NCI-H187 treated with DMSO at 0.1 percent for 48 hours (cell line): Measurements from ENCODE around the gene SLC1A1.

Source experiments
- DNase-seq: peaks from one replicate; lab custom pipeline; 2025; lab: John Stamatoyannopoulos, UW

SLC1A1 gene

DNA sequence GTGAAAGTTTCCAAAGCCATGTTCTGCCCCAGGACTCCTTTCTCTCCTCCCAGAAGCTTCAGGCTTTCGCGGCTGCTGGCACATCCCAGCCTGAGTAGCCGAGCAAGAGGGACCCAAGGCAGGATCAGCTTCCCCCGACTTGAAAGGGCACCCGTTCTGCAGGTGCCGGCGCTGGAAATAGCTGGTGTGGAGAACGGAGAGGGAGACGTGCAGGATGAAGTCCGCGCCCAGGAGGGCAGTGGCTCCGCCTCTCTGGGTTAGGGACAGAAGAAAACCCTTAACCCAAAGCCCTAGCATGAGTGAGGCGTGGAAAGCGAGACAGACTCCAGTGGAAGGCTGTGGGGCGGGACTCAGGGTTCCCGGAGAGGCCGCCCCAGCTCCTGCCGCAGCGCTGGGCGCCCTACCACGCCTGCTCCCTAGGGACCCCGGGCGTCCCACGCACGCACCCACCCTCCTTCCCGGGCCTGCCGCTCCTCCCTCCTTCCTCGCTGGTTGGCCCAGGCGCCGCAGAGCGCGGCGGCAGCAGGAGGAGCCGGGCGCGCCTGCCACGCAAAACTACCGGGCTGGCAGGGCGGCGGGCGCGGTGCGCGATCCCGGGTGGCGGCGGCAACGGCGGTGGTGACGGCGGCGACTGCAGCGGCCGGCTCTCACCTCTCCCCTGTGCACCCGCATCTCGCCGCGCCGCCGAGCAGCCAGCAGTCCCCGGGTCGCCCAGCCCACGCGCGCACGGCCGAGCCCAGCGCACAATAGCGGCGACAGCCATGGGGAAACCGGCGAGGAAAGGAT, at the start of gene SLC1A1:
Gene SLC1A1 (plus strand): TSS at position 550 of the 786 bp plus-strand sequence. CDS start 212 bp downstream, at position 762.
- no peak for DNase-seq

DNA sequence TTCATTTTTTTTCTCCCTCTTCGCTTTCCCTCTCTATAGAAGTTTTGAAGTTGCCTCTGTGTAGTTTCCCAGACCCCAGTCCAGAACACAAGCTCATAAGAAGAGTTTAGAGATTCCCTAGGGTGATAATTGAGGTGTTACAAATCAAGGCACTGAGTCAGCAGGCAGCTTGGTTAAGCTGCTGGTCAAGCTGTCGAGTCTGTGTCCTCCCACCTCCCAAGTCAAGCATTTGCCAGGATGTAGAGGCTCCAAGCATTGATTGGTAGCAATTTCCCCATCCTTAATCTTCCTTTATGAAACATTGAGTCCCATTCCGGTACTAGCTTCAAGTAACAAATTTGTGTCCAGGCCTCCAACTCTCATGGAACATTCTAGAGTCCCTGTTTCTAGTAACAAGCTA, 47.5 kb upstream of the SLC1A1 start:
- no peak for DNase-seq

DNA sequence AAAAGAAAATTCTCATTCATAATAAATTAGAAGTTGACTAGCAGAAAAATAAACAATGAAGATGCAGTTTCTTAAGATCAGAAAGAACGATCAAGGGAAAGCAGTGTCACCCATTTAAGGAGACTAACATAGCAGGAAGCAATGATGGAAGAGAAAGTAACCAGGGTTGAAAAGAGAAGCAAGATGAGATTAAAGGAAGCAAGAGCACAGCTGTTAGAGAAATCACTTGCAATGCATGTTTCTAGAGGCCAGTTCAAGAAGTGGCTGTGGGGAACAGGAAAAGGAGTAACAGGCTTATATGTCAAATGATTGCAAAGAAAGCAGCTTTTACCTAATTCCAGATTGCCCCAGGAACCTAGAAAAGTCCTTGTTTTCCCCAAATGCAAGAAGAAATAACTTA, 46.8 kb upstream of the SLC1A1 start:
- DNase-seq = no peak

DNA sequence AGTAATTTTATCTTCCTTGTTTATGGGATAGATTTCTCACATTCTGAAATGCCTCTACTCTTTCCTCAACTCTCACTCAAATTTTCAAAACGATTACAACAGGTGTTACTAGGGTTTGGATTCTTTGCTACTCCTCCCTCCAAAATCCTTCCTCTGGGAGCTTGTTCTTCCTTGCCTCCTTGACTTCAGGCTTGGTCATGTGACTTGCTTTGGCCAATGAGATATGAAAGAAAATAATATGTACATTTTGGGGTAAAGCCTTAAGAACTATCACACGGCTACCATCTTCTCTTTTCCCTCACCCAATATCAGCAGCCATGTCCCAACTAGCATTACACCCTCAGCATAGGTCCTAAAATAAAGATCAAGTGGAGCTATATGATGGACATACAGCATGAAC, 28.8 kb upstream of the SLC1A1 start:
- no peak for DNase-seq

DNA sequence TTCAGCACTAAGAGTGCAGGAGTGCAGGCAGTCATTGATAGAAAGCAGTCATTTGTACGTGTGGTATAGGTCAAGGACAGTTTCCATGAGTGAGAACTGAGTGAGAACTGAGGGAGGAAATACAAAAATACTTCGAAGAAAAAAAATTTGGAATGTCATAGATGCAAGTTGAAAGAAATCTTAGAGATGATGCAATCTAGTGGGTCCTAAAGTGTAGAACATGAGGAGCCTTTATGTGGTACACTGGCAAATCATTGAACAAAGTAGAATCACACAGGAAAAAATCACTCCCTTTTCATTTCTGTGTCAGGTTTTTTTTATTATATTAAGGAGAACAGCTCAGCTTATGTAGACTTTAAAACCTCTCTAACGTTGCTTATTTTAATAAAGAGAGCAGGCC, 26.4 kb upstream of the SLC1A1 start:
- DNase-seq = no peak

- no peak for DNase-seq
Measured at GRCh38 chr9:4464911-4465513, 25.3 kb upstream of the SLC1A1 start.

DNA sequence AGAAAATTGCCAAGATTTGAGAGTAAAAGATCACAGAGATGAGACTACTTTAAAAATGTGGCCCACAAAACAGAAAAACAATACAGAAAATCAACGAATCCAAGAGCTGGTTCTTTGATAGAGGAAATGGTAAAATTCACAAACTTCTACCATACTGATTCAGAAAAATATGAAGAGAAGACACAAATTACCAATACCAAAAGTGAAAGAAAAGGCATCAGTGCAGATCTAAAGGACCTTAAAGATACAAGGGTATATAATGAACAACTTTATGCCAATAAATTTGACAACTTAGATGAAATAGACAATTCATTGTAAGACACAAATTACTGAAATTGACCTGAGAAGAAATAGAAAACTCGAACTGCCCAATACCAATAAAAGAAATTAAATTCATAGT, 24.4 kb upstream of the SLC1A1 start:
- DNase-seq = no peak

- no peak for DNase-seq
Measured at GRCh38 chr9:4475301-4475700, 15.0 kb upstream of the SLC1A1 start.

DNA sequence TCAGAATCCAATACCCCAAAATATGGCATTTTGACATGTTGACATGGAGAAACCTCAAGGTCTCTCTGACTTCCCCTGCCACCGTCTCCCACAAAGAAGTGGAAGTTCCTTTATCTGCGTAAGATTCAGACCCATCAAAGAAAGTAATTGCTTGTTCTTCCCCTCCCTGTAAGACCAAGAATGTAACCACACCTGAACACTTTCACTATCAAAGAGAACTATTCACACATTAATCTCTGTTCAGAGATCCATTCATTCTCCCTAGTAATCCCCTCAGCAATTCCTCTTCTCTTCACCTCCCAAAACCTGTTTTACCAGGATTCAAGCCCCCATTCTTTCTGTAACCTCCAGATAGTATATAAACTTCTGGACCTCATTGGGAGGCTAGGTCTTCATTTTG, 4.1 kb upstream of the SLC1A1 start:
- DNase-seq = no peak

DNA sequence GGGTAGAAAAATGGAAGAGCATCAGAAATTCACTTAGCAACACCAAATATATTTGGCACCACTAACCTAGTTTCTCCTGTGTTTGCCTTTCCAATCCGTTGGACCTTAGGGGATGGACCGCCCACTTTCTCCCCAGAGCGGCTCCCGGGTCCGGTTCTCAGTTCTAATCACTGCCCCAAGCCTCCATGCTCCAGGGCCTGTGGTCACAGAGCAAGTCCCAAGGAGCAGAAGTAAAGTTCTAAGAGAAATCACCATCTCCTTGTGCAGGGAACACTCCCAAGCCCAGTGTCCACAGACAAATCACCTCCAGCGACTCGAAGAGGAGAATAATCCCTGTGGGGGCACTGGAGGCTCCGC, 728 bp upstream of the SLC1A1 start:
- DNase-seq = no peak

DNA sequence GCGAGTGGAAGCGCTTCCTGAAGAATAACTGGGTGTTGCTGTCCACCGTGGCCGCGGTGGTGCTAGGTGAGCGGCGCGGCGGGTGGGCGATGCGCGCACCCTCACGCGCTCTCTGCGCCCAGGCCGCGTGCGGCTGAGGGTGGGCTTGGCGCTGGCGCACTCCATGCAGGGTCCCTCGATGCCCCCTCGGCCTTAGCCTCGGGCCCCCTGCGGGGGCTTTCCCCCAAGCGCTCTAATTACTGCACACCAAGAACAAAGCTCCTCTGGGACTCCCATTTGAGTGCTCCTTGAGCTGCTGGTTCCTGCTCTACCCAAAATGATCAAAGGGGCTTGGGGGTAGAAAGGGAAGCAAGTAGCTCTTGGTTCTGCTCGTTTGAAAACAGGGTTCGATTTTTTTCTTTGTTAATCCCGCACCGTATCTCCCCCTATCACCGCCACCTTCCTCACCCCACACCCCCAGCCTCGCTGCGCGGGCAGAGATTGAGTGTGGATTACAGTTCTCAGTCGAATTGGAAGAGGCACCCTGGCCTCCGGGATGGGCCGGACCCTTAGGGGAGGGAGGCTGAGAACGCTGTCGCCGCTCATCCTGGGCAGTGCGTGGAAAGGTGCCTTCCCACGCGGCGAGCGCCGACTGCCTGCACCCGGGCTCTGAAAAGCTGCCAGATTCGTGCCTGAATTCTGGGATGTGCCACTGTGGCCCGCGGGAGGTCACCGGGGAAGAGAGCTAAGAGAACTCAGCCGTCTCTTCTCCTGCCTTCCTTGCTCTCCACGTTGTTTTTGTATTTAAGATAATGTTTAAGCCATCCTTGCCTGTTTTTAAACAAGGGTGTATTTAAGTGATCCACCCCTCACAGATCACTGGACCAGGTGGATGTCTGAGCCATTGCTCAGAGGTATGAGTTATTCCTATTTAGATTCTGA, 697 bp downstream of the SLC1A1 start:
- DNase-seq = no peak

GRCh38 chr9:4491626-4491975, 1.3 kb downstream of the SLC1A1 start:
- DNase-seq = no peak

DNA sequence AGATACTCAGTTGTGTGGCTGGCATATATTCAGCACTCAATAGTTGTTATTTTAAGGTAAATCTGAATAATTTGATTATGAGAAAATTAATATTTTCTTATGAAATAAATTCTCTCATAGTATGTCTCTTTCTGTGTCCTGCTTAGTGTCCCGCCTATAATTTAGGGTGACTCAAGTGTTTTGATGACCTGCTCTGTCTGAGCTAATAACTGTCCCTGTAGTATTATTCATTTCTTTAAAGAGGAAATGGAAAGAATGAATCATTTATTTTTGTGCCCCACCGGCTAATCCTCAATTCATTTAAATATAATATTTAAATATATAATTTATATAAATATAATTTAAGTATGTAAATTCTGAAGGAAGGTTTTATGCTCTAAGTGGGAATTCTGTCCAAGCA, 4.1 kb downstream of the SLC1A1 start:
- no peak for DNase-seq

- no peak for DNase-seq
Measured at GRCh38 chr9:4494806-4495205, 4.5 kb downstream of the SLC1A1 start.

- DNase-seq = no peak
Measured at GRCh38 chr9:4495537-4495936, 5.3 kb downstream of the SLC1A1 start.

DNA sequence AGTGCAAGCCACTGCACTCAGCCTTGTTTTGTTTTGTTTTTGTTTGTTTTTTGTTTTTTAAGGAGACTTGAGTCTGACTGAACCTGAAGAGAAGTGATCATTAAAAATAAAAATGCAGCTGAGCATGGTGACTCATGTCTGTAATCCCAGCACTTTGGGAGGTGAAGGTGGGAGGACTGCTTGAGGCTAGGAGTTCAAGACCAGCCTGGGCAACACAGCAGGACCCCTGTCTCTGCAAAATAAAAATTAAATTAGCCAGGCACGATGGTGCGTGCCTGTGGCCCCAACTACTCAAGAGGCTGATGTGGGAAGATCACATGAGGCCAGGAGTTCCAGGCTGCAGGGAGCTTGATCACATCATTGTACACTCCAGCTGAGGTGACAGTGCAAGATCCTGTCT, 6.2 kb downstream of the SLC1A1 start:
- DNase-seq = no peak

GRCh38 chr9:4497395-4497794, 7.1 kb downstream of the SLC1A1 start:
- DNase-seq = no peak

DNA sequence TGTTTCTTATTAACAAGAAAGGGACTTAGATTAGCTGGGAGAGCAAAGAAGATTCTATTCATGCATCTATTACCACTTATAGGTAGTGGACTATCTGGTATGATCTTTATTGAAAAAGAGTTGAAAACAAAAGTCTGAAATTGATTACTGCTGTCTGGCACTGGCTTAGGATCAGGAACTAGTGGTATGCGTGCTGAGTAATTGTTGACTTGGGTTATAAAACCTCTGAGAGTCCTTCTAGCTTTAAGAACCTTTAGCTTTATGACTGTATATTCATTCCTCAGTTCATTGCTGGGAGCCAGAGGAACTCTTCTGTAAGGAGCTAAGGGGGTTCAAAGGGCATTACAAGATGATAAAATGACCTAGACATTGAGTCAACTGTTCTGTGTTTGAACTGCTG, 7.6 kb downstream of the SLC1A1 start:
- no peak for DNase-seq

- DNase-seq = peak; percentile 51
Measured at GRCh38 chr9:4499917-4500316, 9.6 kb downstream of the SLC1A1 start.

GRCh38 chr9:4501147-4501507, 10.9 kb downstream of the SLC1A1 start:
- no peak for DNase-seq

DNA sequence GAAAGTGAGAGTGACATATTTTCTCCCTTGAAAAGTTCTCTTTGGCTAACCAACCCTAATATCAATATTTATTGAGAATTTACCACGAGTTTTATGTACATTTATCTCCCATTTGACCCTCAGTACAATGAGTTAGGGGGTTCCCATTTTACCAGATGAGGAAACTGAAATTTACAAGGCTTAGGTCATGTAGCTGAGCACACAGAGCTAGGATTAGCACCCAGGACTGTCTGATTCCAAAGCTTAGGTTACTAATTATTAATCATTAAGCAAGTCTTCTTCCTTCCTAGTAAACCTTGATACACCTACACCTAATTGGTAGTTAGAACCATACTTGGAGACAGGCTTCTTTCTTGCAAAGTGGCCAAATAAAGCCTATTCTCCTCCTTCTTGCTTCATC, 12.2 kb downstream of the SLC1A1 start:
- no peak for DNase-seq

DNA sequence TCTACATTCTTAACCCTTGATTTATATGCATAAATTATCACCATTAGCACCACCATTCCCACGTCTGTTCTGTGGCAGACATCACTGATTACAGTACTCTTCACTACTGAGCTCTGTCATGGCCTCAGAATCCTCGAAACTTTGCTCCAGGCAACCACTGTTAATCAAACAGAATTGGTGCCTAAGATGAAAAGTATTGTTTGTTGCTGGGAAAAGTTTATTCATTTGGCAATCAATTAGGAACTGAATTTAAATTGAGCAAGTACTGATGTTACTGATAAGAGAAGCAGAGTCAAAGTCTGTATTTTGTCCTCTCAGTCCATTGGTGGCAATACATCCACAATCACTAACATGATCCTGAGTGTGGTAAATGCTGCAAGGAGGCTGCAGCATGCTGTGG, 12.8 kb downstream of the SLC1A1 start:
- no peak for DNase-seq

GRCh38 chr9:4504250-4504649, 14.0 kb downstream of the SLC1A1 start:
- DNase-seq = no peak
